ENCODE results near the gene WWTR1. TPM values are rescaled to one million over a fixed set of nuclear protein-coding genes. Genes with fewer than 3 reads are reported as not detected.

The WWTR1 gene
- total and polyA plus RNA-seq, 2 of the 8 experiments (the other 6 are each of a cell fraction or from before 2014, with no cell fraction given) = 15.7 to 18.6 TPM

GRCh38 chr3:149640976-149641728, 16.7 kb downstream of the WWTR1 start:
- H3K4me1 ChIP-seq (replicated peaks in 1 of 4; ENCODE audit: control insufficient read depth in 3 of 4, insufficient read depth in 4 of 4, low read length in 3 of 4) = peaks cover 0 to 8% (median 0%) of the 10 kb centered on the region in 4 experiments; a peak in 1 of 7 replicates
- no peak overlapping the region for H3K4me3 ChIP-seq (ENCODE audit: extremely low read depth in 1 of 4, insufficient read depth in 2 of 4, low read depth in 3 of 4, low read length in 4 of 4)
- H3K36me3 ChIP-seq (ENCODE audit: control insufficient read depth in 2 of 4, insufficient read depth in 4 of 4, low read length in 3 of 4) = no peaks in the 10 kb centered on the region; a peak in 1 of 8 replicates
- H2BK120ac ChIP-seq (replicated peaks; ENCODE audit: low read depth, low read length) = no peak overlapping the region
- no peak overlapping the region for H3K56ac ChIP-seq (replicated peaks; ENCODE audit: insufficient read length, low read depth, low read length)
- H2BK20ac ChIP-seq (ENCODE audit: low read length) = no peak overlapping the region
- no peak for DNase-seq (ENCODE audit: low read depth in 1 of 2, low spot score in 2 of 2)
- H2BK5ac ChIP-seq (ENCODE audit: low read depth, low read length) = no peak overlapping the region
- no peaks in the 10 kb centered on the region for H3K27me3 ChIP-seq (replicated peaks in 1 of 4; ENCODE audit: control insufficient read depth in 3 of 4, extremely low read depth in 1 of 4, insufficient read depth in 3 of 4, low read length in 3 of 4)
- no peak overlapping the region for H3K27ac ChIP-seq (ENCODE audit: low read depth, low read length)
- no peak overlapping the region for H3K23ac ChIP-seq (ENCODE audit: insufficient read length)
- no peak overlapping the region; a peak in 1 of 4 replicates for H3K4me2 ChIP-seq (ENCODE audit: insufficient read depth in 1 of 2, low read depth in 2 of 2, low read length in 2 of 2)
- H3K79me1 ChIP-seq (ENCODE audit: low read depth, low read length) = peaks cover 3% of the 10 kb centered on the region; the same call in 1 of the 2 replicates
- H3K14ac ChIP-seq (ENCODE audit: insufficient read length) = no peak overlapping the region
- CTCF ChIA-PET (ENCODE audit: partially characterized antibody) = interaction anchor here (0.6 to 2.0 kb wide), 7 partner anchors 8 to 110 kb away, joined by 3 to 11 read pairs (median 4); no protein-coding TSS in a partner anchor
- FAIRE-seq = no peak
- H3K4ac ChIP-seq (replicated peaks; ENCODE audit: insufficient read length, low read depth, low read length) = no peak overlapping the region
- H2BK12ac ChIP-seq (ENCODE audit: low read depth, low read length) = no peak overlapping the region
- no peak overlapping the region for H3K18ac ChIP-seq (ENCODE audit: extremely low read depth, low read length)
- no peaks in the 10 kb centered on the region for H3K23me2 ChIP-seq (ENCODE audit: low read depth, low read length)
- no peak overlapping the region for H2AK5ac ChIP-seq (ENCODE audit: low read depth, low read length)
- no peak overlapping the region for H4K8ac ChIP-seq (ENCODE audit: extremely low read depth, insufficient read depth, low read length)
- H4K20me1 ChIP-seq (replicated peaks in 1 of 2; ENCODE audit: control insufficient read depth in 1 of 2, insufficient read depth in 2 of 2, low read length in 2 of 2) = peaks cover 0 to under 1% of the 10 kb centered on the region in 2 experiments
- H2AFZ ChIP-seq (ENCODE audit: low read length) = no peak overlapping the region
- H3K79me2 ChIP-seq (ENCODE audit: control insufficient read depth in 1 of 2, insufficient read depth in 2 of 2, low read length in 2 of 2) = peaks cover under 1 to 41% of the 10 kb centered on the region in 2 experiments; a peak in 3 of 4 replicates
- H4K5ac ChIP-seq (ENCODE audit: insufficient read length, low read depth, low read length) = no peak overlapping the region
- no peak overlapping the region for H2BK15ac ChIP-seq (ENCODE audit: low read length)
- POLR2A ChIA-PET (ENCODE audit: partially characterized antibody) = interaction anchor here (0.7 to 4.6 kb wide), 2 partner anchors 16 to 19 kb away, joined by 3 to 26 read pairs; partner anchors contain the start of gene WWTR1
- no peak overlapping the region for H4K91ac ChIP-seq (replicated peaks; ENCODE audit: insufficient read length, low read length)
- H3K9ac ChIP-seq (replicated peaks in 1 of 4; ENCODE audit: extremely low read depth in 1 of 4, low read depth in 3 of 4, low read length in 3 of 4) = no peak overlapping the region; a peak in 1 of 7 replicates
- WGBS, 2 experiments (ENCODE audit: extremely low coverage in 1 of 2, insufficient coverage in 1 of 2, insufficient read length in 1 of 2, insufficient replicate concordance in 2 of 2, low coverage in 1 of 2, low lambda C conversion rate in 2 of 2, missing lambda C conversion rate in 1 of 2) = 89% methylated on average over 7 of the region's 7 CpGs; no CpG with 5 or more reads in 1 of the 2 experiments
- no peaks in the 10 kb centered on the region for H3K9me3 ChIP-seq (ENCODE audit: insufficient read depth in 2 of 2, low read depth in 1 of 2, low read length in 1 of 2)
- TF ChIP-seq SIX5 (IDR thresholded peaks at IDR 0.05; ENCODE audit: low read depth, low read length) (no peak), ASH2L (IDR thresholded peaks at IDR 0.05; ENCODE audit: low read length) (no peak), TAF1 (IDR thresholded peaks at IDR 0.05; ENCODE audit: low read depth, low read length) (no peak), MAX (IDR thresholded peaks at IDR 0.05) (no peak), JUN (IDR thresholded peaks at IDR 0.05; ENCODE audit: low read depth, low read length) (no peak), SUZ12 (IDR thresholded peaks at IDR 0.05; ENCODE audit: low read length) (no peak), POLR2A (IDR thresholded peaks at IDR 0.05; ENCODE audit: control extremely low read depth in 1 of 2, low read depth in 2 of 2, low read length in 2 of 2) (no peak), NANOG (IDR thresholded peaks at IDR 0.05; ENCODE audit: insufficient read depth, low read depth, low read length, poor library complexity, severe bottlenecking) (no peak), BACH1 (IDR thresholded peaks at IDR 0.05; ENCODE audit: low read length) (no peak), SP2 (IDR thresholded peaks at IDR 0.05; ENCODE audit: low read length) (no peak), ATF3 (IDR thresholded peaks at IDR 0.05; ENCODE audit: insufficient read depth, low read depth, low read length) (no peak), SIN3A (conservative IDR thresholded peaks at IDR 0.05 in 1 of 2, IDR thresholded peaks at IDR 0.05 in 1 of 2; ENCODE audit: low read depth in 1 of 2, low read length in 2 of 2) (no peak)
